Astrocyte (in vitro differentiated cells and primary cell): ENCODE measurements around the gene LCN10. TPM values are rescaled to one million over a fixed set of nuclear protein-coding genes. Genes with fewer than 3 reads are reported as not detected.

ENCODE experiments used
- DNase-seq: peaks from one replicate; pipeline ENCODE4 v3.0.0-alpha.2; 2010; ENCODE audit warnings: low read depth
- FAIRE-seq: peaks from 2 replicates; lab custom pipeline; 2011; peaks lifted over from hg19 to GRCh38; lab: Jason Lieb, UNC
- H2AFZ ChIP-seq: 2 replicates; pipeline ENCODE4 v1.6.0; 2012; ENCODE audit warnings: low read depth, low read length, inconsistent platforms
- H3K27ac ChIP-seq: 2 replicates; pipeline ENCODE4 v1.5.1; 2011; ENCODE audit warnings: low read depth, low read length, inconsistent platforms
- H3K27me3 ChIP-seq: 2 replicates; pipeline ENCODE4 v1.6.0; 2011; ENCODE audit warnings: low read length, inconsistent platforms; ENCODE audit not compliant: insufficient read depth
- H3K36me3 ChIP-seq: 2 replicates; pipeline ENCODE4 v1.5.1; 2011; ENCODE audit warnings: low read length, inconsistent platforms; ENCODE audit not compliant: insufficient read depth
- H3K4me1 ChIP-seq: 2 replicates; pipeline ENCODE4 v1.5.1; 2011; ENCODE audit warnings: low read length, inconsistent platforms; ENCODE audit not compliant: insufficient read depth
- H3K4me2 ChIP-seq: 2 replicates; pipeline ENCODE4 v1.6.0; 2012; ENCODE audit warnings: low read length, inconsistent platforms
- H3K4me3 ChIP-seq: 2 replicates; pipeline ENCODE4 v1.5.1; 2011; ENCODE audit warnings: low read depth, mild to moderate bottlenecking, low read length, inconsistent platforms; ENCODE audit not compliant: insufficient read depth
- H3K79me2 ChIP-seq: 2 replicates; pipeline ENCODE4 v1.6.0; 2012; ENCODE audit warnings: mild to moderate bottlenecking, low read length, inconsistent platforms; ENCODE audit not compliant: insufficient read depth
- H3K9ac ChIP-seq: 2 replicates; pipeline ENCODE4 v1.6.0; 2012; ENCODE audit warnings: mild to moderate bottlenecking, low read length, inconsistent platforms
- H3K9me3 ChIP-seq: 2 replicates; pipeline ENCODE4 v1.5.1; 2012; ENCODE audit warnings: low read depth, mild to moderate bottlenecking, low read length, inconsistent platforms; ENCODE audit not compliant: insufficient read depth
- H4K20me1 ChIP-seq: 2 replicates; pipeline ENCODE4 v1.6.0; 2012; ENCODE audit warnings: low read length, inconsistent platforms; ENCODE audit not compliant: insufficient read depth
- H3K27ac Mint-ChIP-seq: one replicate; pipeline ENCODE4 v1.8.0; 2021; ENCODE audit warnings: mild to moderate bottlenecking, mixed read lengths; ENCODE audit not compliant: unreplicated experiment
- H3K27me3 Mint-ChIP-seq: one replicate; pipeline ENCODE4 v1.8.0; 2021; ENCODE audit warnings: low read depth, mixed read lengths; ENCODE audit not compliant: unreplicated experiment
- H3K36me3 Mint-ChIP-seq: one replicate; pipeline ENCODE4 v1.8.0; 2021; ENCODE audit warnings: low read depth, mixed read lengths; ENCODE audit not compliant: unreplicated experiment
- H3K4me1 Mint-ChIP-seq: one replicate; pipeline ENCODE4 v1.8.0; 2021; ENCODE audit warnings: low read depth, mixed read lengths; ENCODE audit not compliant: unreplicated experiment
- H3K4me3 Mint-ChIP-seq: one replicate; pipeline ENCODE4 v1.8.0; 2021; ENCODE audit warnings: mild to moderate bottlenecking, moderate library complexity, mixed read lengths; ENCODE audit not compliant: unreplicated experiment
- H3K9me3 Mint-ChIP-seq: one replicate; pipeline ENCODE4 v1.8.0; 2021; ENCODE audit warnings: mild to moderate bottlenecking, mixed read lengths; ENCODE audit not compliant: unreplicated experiment
- CTCF ChIP-seq: IDR thresholded peaks from 2 replicates; pipeline ENCODE4 v1.5.1; 2011; ENCODE audit warnings: low read depth, mild to moderate bottlenecking, inconsistent platforms, low read length, moderate library complexity; ENCODE audit not compliant: insufficient read depth
- EZH2 ChIP-seq: IDR thresholded peaks from 2 replicates; pipeline ENCODE4 v1.6.1; 2012; ENCODE audit warnings: mild to moderate bottlenecking, low read length, inconsistent platforms; ENCODE audit not compliant: insufficient read depth
- total RNA-seq: library from RNA; stranded (reverse); gene quantifications from 2 replicates; pipeline ENCODE4 v1.2.1, GENCODE V29; 2021

Gene LCN10
- total RNA-seq, 1 donor from 2014 or later, result not detected

DNA sequence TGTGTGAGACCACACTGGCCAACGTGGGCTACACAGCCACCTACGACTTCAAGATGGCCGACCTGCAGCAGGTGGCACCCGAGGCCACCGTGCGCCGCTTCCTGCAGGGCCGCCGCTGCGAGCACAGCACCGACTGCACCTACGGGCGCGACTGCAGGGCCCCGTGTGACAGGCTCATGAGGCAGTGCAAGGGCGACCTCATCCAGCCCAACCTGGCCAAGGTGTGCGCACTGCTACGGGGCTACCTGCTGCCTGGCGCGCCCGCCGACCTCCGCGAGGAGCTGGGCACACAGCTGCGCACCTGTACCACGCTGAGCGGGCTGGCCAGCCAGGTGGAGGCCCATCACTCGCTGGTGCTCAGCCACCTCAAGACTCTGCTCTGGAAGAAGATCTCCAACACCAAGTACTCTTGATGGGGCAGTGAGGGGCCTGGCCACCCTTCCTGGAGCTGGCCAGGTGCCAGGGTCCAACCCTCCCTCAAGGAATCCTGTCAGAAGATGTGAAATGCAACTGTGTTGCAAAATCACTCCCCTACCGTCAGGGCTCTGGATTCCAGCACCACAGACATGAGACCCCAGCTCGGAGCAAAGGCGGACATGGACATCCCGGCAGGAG, 19.3 kb downstream of the LCN10 start:
- H2AFZ ChIP-seq, result no peak overlapping the region
- no peak for FAIRE-seq
- Mint-ChIP-seq H3K27ac (peak overlapping the region; percentile 69), H3K4me1 (peaks cover 15% of the 10 kb centered on the region), H3K9me3 (no peaks in the 10 kb centered on the region), H3K4me3 (peak overlapping the region; percentile 40), H3K27me3 (no peaks in the 10 kb centered on the region), H3K36me3 (peaks cover 8% of the 10 kb centered on the region)
- H3K4me2 ChIP-seq, result no peak overlapping the region
- H3K27ac ChIP-seq, result no peak overlapping the region
- H3K9ac ChIP-seq, result no peak overlapping the region
- H3K4me1 ChIP-seq, result peaks cover 39% of the 10 kb centered on the region
- peaks cover 48% of the 10 kb centered on the region for H3K79me2 ChIP-seq
- H3K36me3 ChIP-seq, result peaks cover 22% of the 10 kb centered on the region
- no peak overlapping the region for H3K4me3 ChIP-seq
- no peak for TF ChIP-seq EZH2
- no peak for TF ChIP-seq CTCF
- peaks cover 71% of the 10 kb centered on the region for H4K20me1 ChIP-seq
- no peaks in the 10 kb centered on the region for H3K9me3 ChIP-seq
- no peaks in the 10 kb centered on the region for H3K27me3 ChIP-seq
- DNase-seq, result no peak

DNA sequence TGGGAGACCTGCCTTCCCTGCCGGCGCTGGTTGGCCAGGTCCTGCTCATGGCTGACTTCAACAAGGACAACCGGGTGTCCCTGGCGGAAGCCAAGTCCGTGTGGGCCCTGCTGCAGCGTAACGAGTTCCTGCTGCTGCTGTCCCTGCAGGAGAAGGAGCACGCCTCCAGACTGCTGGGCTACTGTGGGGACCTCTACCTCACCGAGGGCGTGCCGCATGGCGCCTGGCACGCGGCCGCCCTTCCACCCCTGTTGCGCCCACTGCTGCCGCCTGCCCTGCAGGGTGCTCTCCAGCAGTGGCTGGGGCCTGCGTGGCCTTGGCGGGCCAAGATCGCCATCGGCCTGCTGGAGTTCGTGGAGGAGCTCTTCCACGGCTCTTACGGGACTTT, 19.8 kb downstream of the LCN10 start:
- no peaks in the 10 kb centered on the region for H3K27me3 Mint-ChIP-seq
- no peak for FAIRE-seq
- no peak overlapping the region for H3K27ac Mint-ChIP-seq
- Histone ChIP-seq H3K27me3 (no peaks in the 10 kb centered on the region), H3K4me1 (peaks cover 37% of the 10 kb centered on the region), H4K20me1 (peaks cover 71% of the 10 kb centered on the region), H3K9ac (no peak overlapping the region), H2AFZ (no peak overlapping the region), H3K79me2 (peaks cover 45% of the 10 kb centered on the region), H3K4me3 (no peak overlapping the region), H3K9me3 (no peaks in the 10 kb centered on the region), H3K4me2 (no peak overlapping the region), H3K36me3 (peaks cover 22% of the 10 kb centered on the region), H3K27ac (no peak overlapping the region)
- H3K4me3 Mint-ChIP-seq, result no peak overlapping the region
- no peak for TF ChIP-seq EZH2
- H3K4me1 Mint-ChIP-seq, result peaks cover 15% of the 10 kb centered on the region
- H3K9me3 Mint-ChIP-seq, result no peaks in the 10 kb centered on the region
- DNase-seq, result no peak
- H3K36me3 Mint-ChIP-seq, result peaks cover 8% of the 10 kb centered on the region

- Histone ChIP-seq H3K36me3 (peaks cover 22% of the 10 kb centered on the region), H3K4me1 (peaks cover 37% of the 10 kb centered on the region), H4K20me1 (peaks cover 67% of the 10 kb centered on the region), H3K27ac (no peak overlapping the region), H3K79me2 (peaks cover 39% of the 10 kb centered on the region), H3K27me3 (no peaks in the 10 kb centered on the region), H3K9me3 (no peaks in the 10 kb centered on the region), H2AFZ (no peak overlapping the region), H3K9ac (no peak overlapping the region), H3K4me3 (no peak overlapping the region), H3K4me2 (no peak overlapping the region)
- FAIRE-seq, result no peak
- Mint-ChIP-seq H3K4me3 (no peak overlapping the region), H3K36me3 (peaks cover 8% of the 10 kb centered on the region), H3K4me1 (peaks cover 15% of the 10 kb centered on the region), H3K27me3 (no peaks in the 10 kb centered on the region), H3K9me3 (no peaks in the 10 kb centered on the region), H3K27ac (no peak overlapping the region)
- no peak for DNase-seq
- TF ChIP-seq CTCF, result no peak
- TF ChIP-seq EZH2, result no peak
These were observed 20.4 kb downstream of the LCN10 start for GRCh38 chr9:136722093-136722968.
